ENCODE measurements around the gene NEK5. TPM values are rescaled to one million over a fixed set of nuclear protein-coding genes. Genes with fewer than 3 reads are reported as not detected.

The NEK5 gene
- total RNA-seq, 3 donors from 2014 or later = 0.08 TPM; not detected in 2

Other genes with a start within 250 kb of the NEK5 start
- under 1 TPM; 0.54 to 0.83 (median 0.61) TPM for gene ATP7B, start 117.6 kb downstream of the NEK5 start, total RNA-seq
- 10 to 100 TPM; 20.6 to 27.5 (median 26.5) TPM for gene ALG11, start 116.7 kb downstream of the NEK5 start, total RNA-seq
- 10 to 100 TPM in 2 of 3 donors, 1 to 10 TPM in 1; 9.5 to 10.3 (median 10.0) TPM for gene UTP14C, start 104.4 kb downstream of the NEK5 start, total RNA-seq
- 1 to 10 TPM; 3.8 to 7.5 (median 5.4) TPM for gene NEK3, start 30.5 kb upstream of the NEK5 start, total RNA-seq